NCI-H748 treated with DMSO at 0.1 percent for 48 hours (cell line): ENCODE measurements around the gene ADRM1.

Source experiments
- DNase-seq: peaks from one replicate; lab custom pipeline; 2025; lab: John Stamatoyannopoulos, UW

Gene ADRM1

GRCh38 chr20:62325172-62325905 is 22.5 kb downstream of the ADRM1 start:
- no peak for DNase-seq

GRCh38 chr20:62326559-62326958 is 23.8 kb downstream of the ADRM1 start:
- no peak for DNase-seq

- no peak for DNase-seq
Observed at GRCh38 chr20:62326959-62327725, 24.3 kb downstream of the ADRM1 start.

- DNase-seq = no peak
Observed at GRCh38 chr20:62327726-62328495, 25.1 kb downstream of the ADRM1 start.

- DNase-seq = no peak
Observed at GRCh38 chr20:62328684-62329388, 26.0 kb downstream of the ADRM1 start.

- DNase-seq = no peak
Observed at GRCh38 chr20:62329389-62330377, 26.9 kb downstream of the ADRM1 start.

GRCh38 chr20:62330576-62331317 is 27.9 kb downstream of the ADRM1 start:
- DNase-seq = no peak

- DNase-seq = no peak
Observed at GRCh38 chr20:62331347-62331746, 28.6 kb downstream of the ADRM1 start.

GRCh38 chr20:62332421-62332820 is 29.6 kb downstream of the ADRM1 start:
- DNase-seq = no peak

- no peak for DNase-seq
Observed at GRCh38 chr20:62332989-62333819, 30.4 kb downstream of the ADRM1 start.

- no peak for DNase-seq
Observed at GRCh38 chr20:62333820-62334595, 31.2 kb downstream of the ADRM1 start.

- no peak for DNase-seq
Observed at GRCh38 chr20:62334881-62335280, 32.1 kb downstream of the ADRM1 start.

GRCh38 chr20:62335532-62335931 is 32.7 kb downstream of the ADRM1 start:
- DNase-seq = no peak

GRCh38 chr20:62336329-62336728 is 33.5 kb downstream of the ADRM1 start:
- no peak for DNase-seq

- no peak for DNase-seq
Observed at GRCh38 chr20:62336775-62337557, 34.2 kb downstream of the ADRM1 start.

GRCh38 chr20:62337558-62338293 is 34.9 kb downstream of the ADRM1 start:
- DNase-seq = no peak

- DNase-seq = no peak
Observed at GRCh38 chr20:62338294-62338620, 35.5 kb downstream of the ADRM1 start.
